Upper lobe of left lung (tissue), 6 donors: Measurements from ENCODE around the gene TANGO2. TPM values are rescaled to one million over a fixed set of nuclear protein-coding genes. Genes with fewer than 3 reads are reported as not detected.

Experiments
- ATAC-seq, 2 donors: fragments of 200-7000 bp; cut with Tn5 transposase; one replicate each; pipeline ENCODE4 v1.9.1; 2022; ENCODE audit warnings: mild to moderate bottlenecking in 2 of 2, moderate library complexity in 2 of 2; ENCODE audit not compliant: low FRiP score in 2 of 2
- DNase-seq, 2 donors: peaks; one replicate each; pipeline ENCODE4 v3.0.0-alpha.2; 2019 to 2020
- H3K27ac ChIP-seq, 4 donors: fragments of 200-600 bp; sonication (generic); one replicate each; pipeline ENCODE4 v1.5.1; 2016 to 2019
- H3K27me3 ChIP-seq, 4 donors: fragments of 200-600 bp; sonication (generic); one replicate each; pipeline ENCODE4 v1.5.1; 2017 to 2019
- H3K36me3 ChIP-seq, 4 donors: fragments of 200-600 bp; sonication (generic); one replicate each; pipeline ENCODE4 v1.5.1; 2016 to 2019
- H3K4me1 ChIP-seq, 4 donors: fragments of 200-600 bp; sonication (generic); one replicate each; pipeline ENCODE4 v1.5.1; 2018 to 2019
- H3K4me3 ChIP-seq, 4 donors: fragments of 200-600 bp; sonication (generic); one replicate each; pipeline ENCODE4 v1.5.1; 2017 to 2019; ENCODE audit warnings: mild to moderate bottlenecking in 2 of 4, moderate library complexity in 1 of 4
- H3K9me3 ChIP-seq, 4 donors: fragments of 200-600 bp; sonication (generic); one replicate each; pipeline ENCODE4 v1.5.1; 2018 to 2019
- EP300 ChIP-seq, 4 donors: sonication (generic); formaldehyde crosslinking; IDR thresholded peaks; one replicate each; pipeline ENCODE4 v1.5.1; 2017; ENCODE audit warnings: antibody characterized with exemption in 4 of 4, control low read depth in 2 of 4
- POLR2A ChIP-seq, 4 donors: fragments of 450-650 bp; IDR thresholded peaks; one replicate each; pipeline ENCODE4 v1.5.1; 2016 to 2017; ENCODE audit warnings: antibody characterized with exemption in 4 of 4, mild to moderate bottlenecking in 2 of 4
- POLR2AphosphoS5 ChIP-seq, 2 donors: sonication (generic); formaldehyde crosslinking; IDR thresholded peaks; one replicate each; pipeline ENCODE4 v1.5.1; 2017; ENCODE audit warnings: antibody characterized with exemption in 2 of 2
- WGBS, 2 donors: methylation state at CpG; one replicate each; pipeline ENCODE4 v1.1.5; 2017 to 2018; 5-methylcytosine and 5-hydroxymethylcytosine counted together
- total RNA-seq, 6 donors: library from RNA; depleted of rRNA in 4 of 6; stranded (reverse); fragments of >200 nt in 4 of 6; gene quantifications; one replicate each; pipeline versions ENCODE4 v1.1.0 to v1.2.1, GENCODE V29; 2016 to 2021
- TF ChIP-seq, protein P1 (sequence below), 6 experiments: fragments of 450-650 bp in 4 of 6; fragments of 200-600 bp in 2 of 6; sonication (generic) in 2 of 6; IDR thresholded peaks; one replicate each; pipeline ENCODE4 v1.5.1; 2016 to 2019; ENCODE audit warnings: antibody characterized with exemption in 6 of 6
- donor health status: DM: no; HTN: no; CAD: no; lungs with moderate emphysema.
- donor health status: DM: no; HTN: yes; CAD: no; lungs with severe emphysema.

TANGO2 gene
- total RNA-seq, 6 donors from 2014 or later, result 33.9 to 94.3 (median 55.0) TPM

- H3K27me3 ChIP-seq, result no peaks in the 10 kb centered on the region
Measured at GRCh38 chr22:20002636-20003035, 18.3 kb upstream of the TANGO2 start.

DNA sequence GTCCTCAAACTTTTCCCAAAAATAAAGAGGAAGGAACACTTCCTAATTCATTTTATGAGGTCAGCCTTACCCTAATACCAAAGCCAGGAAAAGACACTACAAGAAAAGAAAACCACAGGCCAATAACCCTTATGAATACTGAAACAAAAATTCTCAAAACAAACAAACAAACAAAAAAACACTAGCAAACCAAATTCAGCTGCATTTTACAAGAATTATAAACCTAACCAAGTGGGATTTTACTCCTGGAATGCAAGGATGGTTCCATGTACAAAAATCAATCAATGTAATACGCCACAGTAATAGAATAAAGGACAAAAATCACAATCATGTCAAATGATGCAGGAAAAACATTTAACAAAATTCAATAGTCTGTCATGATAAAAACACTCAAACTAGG, 17.6 kb upstream of the TANGO2 start:
- Histone ChIP-seq H3K27ac (no peak overlapping the region), H3K27me3 (no peaks in the 10 kb centered on the region), H3K4me3 (no peak overlapping the region), H3K9me3 (peaks cover 0 to 8% (median 0%) of the 10 kb centered on the region in 4 donors), H3K36me3 (no peaks in the 10 kb centered on the region), H3K4me1 (peaks cover 0 to 14% (median 10%) of the 10 kb centered on the region in 4 donors)
- ATAC-seq (no peak), DNase-seq (no peak)
- WGBS, 2 donors, result 96% methylated on average over 1 of the region's 1 CpG
- TF ChIP-seq POLR2A (IDR thresholded peaks at IDR 0.05), result no peak
- TF ChIP-seq POLR2AphosphoS5 (IDR thresholded peaks at IDR 0.05), result no peak
- TF ChIP-seq, protein P1, sequence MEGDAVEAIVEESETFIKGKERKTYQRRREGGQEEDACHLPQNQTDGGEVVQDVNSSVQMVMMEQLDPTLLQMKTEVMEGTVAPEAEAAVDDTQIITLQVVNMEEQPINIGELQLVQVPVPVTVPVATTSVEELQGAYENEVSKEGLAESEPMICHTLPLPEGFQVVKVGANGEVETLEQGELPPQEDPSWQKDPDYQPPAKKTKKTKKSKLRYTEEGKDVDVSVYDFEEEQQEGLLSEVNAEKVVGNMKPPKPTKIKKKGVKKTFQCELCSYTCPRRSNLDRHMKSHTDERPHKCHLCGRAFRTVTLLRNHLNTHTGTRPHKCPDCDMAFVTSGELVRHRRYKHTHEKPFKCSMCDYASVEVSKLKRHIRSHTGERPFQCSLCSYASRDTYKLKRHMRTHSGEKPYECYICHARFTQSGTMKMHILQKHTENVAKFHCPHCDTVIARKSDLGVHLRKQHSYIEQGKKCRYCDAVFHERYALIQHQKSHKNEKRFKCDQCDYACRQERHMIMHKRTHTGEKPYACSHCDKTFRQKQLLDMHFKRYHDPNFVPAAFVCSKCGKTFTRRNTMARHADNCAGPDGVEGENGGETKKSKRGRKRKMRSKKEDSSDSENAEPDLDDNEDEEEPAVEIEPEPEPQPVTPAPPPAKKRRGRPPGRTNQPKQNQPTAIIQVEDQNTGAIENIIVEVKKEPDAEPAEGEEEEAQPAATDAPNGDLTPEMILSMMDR (IDR thresholded peaks at IDR 0.05), result no peak
- no peak for TF ChIP-seq EP300 (IDR thresholded peaks at IDR 0.05)

More at GRCh38 chr22:20002636-20003035, 18.3 kb upstream of the TANGO2 start:
- Histone ChIP-seq H3K36me3 (no peaks in the 10 kb centered on the region), H3K4me3 (no peak overlapping the region), H3K27ac (peak overlapping the region in 2 of 4 donors; percentile 22 to 40), H3K9me3 (peaks cover 0 to 8% (median 0%) of the 10 kb centered on the region in 4 donors), H3K4me1 (peaks cover 0 to 19% (median 14%) of the 10 kb centered on the region in 4 donors)
- no peak for TF ChIP-seq POLR2AphosphoS5 (IDR thresholded peaks at IDR 0.05)
- TF ChIP-seq POLR2A (IDR thresholded peaks at IDR 0.05), result no peak
- no peak for TF ChIP-seq EP300 (IDR thresholded peaks at IDR 0.05)
- TF ChIP-seq, protein P1 (IDR thresholded peaks at IDR 0.05), result no peak
- DNase-seq, result no peak
- no peak for ATAC-seq
- 72 to 93% methylated on average over 2 of the region's 2 CpGs for WGBS, 2 donors

DNA sequence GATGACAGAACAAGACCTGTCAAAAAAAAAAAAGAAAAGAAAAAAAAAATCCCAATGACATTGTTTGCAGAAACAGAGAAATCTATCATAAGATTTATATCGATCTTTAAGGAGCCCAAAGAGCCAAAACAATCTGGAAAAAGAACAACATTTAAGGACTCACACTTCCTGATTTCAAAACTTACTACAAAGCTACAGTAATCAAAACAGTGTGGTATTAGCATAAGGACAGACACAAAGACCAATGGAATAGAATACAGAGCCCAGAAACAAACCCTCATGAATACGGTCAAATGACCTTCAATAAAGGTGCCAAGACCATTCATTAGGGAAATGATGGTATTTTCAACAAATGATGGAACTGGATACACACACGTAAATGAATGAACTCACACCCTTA, 16.4 kb upstream of the TANGO2 start:
- ATAC-seq (no peak), DNase-seq (no peak)
- Histone ChIP-seq H3K27me3 (no peaks in the 10 kb centered on the region), H3K36me3 (no peaks in the 10 kb centered on the region), H3K4me3 (no peak overlapping the region), H3K9me3 (peaks cover 0 to 8% (median 0%) of the 10 kb centered on the region in 4 donors), H3K4me1 (peaks cover 0 to 6% (median under 1%) of the 10 kb centered on the region in 4 donors), H3K27ac (no peak overlapping the region)
- WGBS, 2 donors, result 95 to 98% methylated on average over 3 of the region's 3 CpGs
- TF ChIP-seq, protein P1 (IDR thresholded peaks at IDR 0.05), result no peak
- TF ChIP-seq POLR2AphosphoS5 (IDR thresholded peaks at IDR 0.05), result no peak
- no peak for TF ChIP-seq EP300 (IDR thresholded peaks at IDR 0.05)
- no peak for TF ChIP-seq POLR2A (IDR thresholded peaks at IDR 0.05)

DNA sequence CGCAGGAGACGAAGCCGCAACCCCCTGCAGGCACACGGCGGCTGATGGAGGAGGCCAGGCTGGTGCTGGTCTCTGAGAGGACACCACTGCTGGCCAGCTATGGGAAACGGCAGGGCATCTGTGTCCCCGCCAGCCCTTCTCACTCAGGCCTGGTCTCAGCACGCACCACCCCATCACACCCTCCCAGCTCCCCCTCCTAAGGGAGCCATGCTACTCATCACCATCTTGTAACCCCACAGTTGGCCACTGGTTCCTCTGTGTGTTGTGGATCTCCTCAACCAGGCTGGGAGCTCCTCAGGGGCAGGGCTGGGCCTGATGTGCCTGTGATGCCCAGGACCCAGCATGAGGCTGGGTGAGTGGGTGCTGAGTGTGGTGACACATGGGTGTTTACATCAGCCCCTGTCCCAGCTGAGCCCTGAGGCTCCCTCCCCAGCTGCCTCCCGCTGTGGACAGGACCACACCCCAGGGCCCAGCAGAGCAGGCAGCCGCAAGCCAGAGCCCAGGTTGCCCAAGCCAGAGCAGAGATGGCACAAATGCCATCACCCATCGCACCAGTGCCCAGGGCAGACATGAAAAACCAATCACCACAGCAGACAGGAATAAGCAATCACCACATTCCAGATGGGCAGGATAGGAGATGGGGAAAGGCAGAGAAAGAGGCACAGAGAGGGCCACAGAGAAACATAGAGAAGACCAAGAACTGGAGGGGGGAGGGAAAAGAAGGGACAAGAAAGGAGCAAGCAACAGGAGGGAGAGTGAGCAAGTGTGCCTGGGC, 12.5 kb upstream of the TANGO2 start:
- DNase-seq (no peak), ATAC-seq (peak in 1 of 2 donors; percentile 30)
- TF ChIP-seq POLR2A (IDR thresholded peaks at IDR 0.05), result no peak
- no peak for TF ChIP-seq POLR2AphosphoS5 (IDR thresholded peaks at IDR 0.05)
- TF ChIP-seq EP300 (IDR thresholded peaks at IDR 0.05), result no peak
- TF ChIP-seq, protein P1 (IDR thresholded peaks at IDR 0.05), result no peak
- H3K9me3 ChIP-seq, result peaks cover 0 to 5% (median 0%) of the 10 kb centered on the region in 4 donors
- H3K27ac ChIP-seq, result no peak overlapping the region
- no peaks in the 10 kb centered on the region for H3K36me3 ChIP-seq
- 91 to 93% methylated on average over 10 to 11 of the region's 11 CpGs for WGBS, 2 donors
- H3K4me1 ChIP-seq, result peaks cover 3 to 5% (median 4%) of the 10 kb centered on the region in 4 donors
- no peaks in the 10 kb centered on the region for H3K27me3 ChIP-seq
- H3K4me3 ChIP-seq, result no peak overlapping the region
